HEK293 (cell line): ENCODE measurements around the gene DPP6.

Experiments
- ATF2 ChIP-seq: fragments of 450-650 bp; formaldehyde crosslinking; IDR thresholded peaks from 2 replicates; pipeline ENCODE4 v1.5.1; 2016; ENCODE audit warnings: missing biosample characterization, missing genetic modification characterization, low read depth
- CTCF ChIP-seq: fragments of 450-650 bp; formaldehyde crosslinking; IDR thresholded peaks from 2 replicates; pipeline ENCODE4 v1.5.1; 2016; ENCODE audit warnings: missing biosample characterization, missing genetic modification characterization
- KLF16 ChIP-seq: fragments of 450-650 bp; formaldehyde crosslinking; IDR thresholded peaks from 2 replicates; pipeline ENCODE4 v1.5.1; 2017; ENCODE audit warnings: missing biosample characterization, missing genetic modification characterization
- SCRT1 ChIP-seq: fragments of 450-650 bp; formaldehyde crosslinking; IDR thresholded peaks from 2 replicates; pipeline ENCODE4 v1.5.1; 2016; ENCODE audit warnings: missing biosample characterization, missing genetic modification characterization, borderline replicate concordance
- ZNF24 ChIP-seq: fragments of 450-650 bp; formaldehyde crosslinking; IDR thresholded peaks from 2 replicates; pipeline ENCODE4 v1.5.1; 2016; ENCODE audit warnings: missing biosample characterization, missing genetic modification characterization
- ZNF639 ChIP-seq: fragments of 450-650 bp; formaldehyde crosslinking; IDR thresholded peaks from 2 replicates; pipeline ENCODE4 v1.5.1; 2016; ENCODE audit warnings: missing biosample characterization, missing genetic modification characterization
- ZNF791 ChIP-seq: fragments of 450-650 bp; formaldehyde crosslinking; IDR thresholded peaks from 2 replicates; pipeline ENCODE4 v1.5.1; 2016; ENCODE audit warnings: missing biosample characterization, missing genetic modification characterization
- ZNF830 ChIP-seq: fragments of 450-650 bp; IDR thresholded peaks from 2 replicates; pipeline ENCODE4 v1.5.0; 2018; ENCODE audit warnings: missing biosample characterization, missing genetic modification characterization, low read depth, mild to moderate bottlenecking, moderate library complexity

GRCh38 chr7:154679379-154680053 lies 627.3 kb downstream of the DPP6 start:
- no peak for TF ChIP-seq ZNF24 (tag by site-specific recombination)
- no peak for TF ChIP-seq CTCF (tag by site-specific recombination)
- TF ChIP-seq SCRT1 (tag by site-specific recombination): no peak
- no peak for TF ChIP-seq ZNF791 (tag by site-specific recombination)
- TF ChIP-seq ZNF639 (tag by site-specific recombination): no peak
- no peak for TF ChIP-seq KLF16 (tag by site-specific recombination)
- TF ChIP-seq ATF2 (tag by site-specific recombination): no peak
- TF ChIP-seq ZNF830 (tag by site-specific recombination): no peak
